H1 (cell line): ENCODE data around the gene FRS2. TPM values are rescaled to one million over a fixed set of nuclear protein-coding genes. Genes with fewer than 3 reads are reported as not detected.

Source experiments
- CTCF ChIA-PET: fragments of 300-600 bp; sonication (Branson Sonifier 250); formaldehyde crosslinking; loops from one replicate; lab custom pipeline; 2021; ENCODE audit not compliant: partially characterized antibody; lab: Charles Lee
- POLR2A ChIA-PET: fragments of 300-600 bp; sonication (Branson Sonifier 250); formaldehyde crosslinking; loops from one replicate; lab custom pipeline; 2021; ENCODE audit warnings: inconsistent platforms; ENCODE audit not compliant: partially characterized antibody; lab: Charles Lee
- DNase-seq, 2 experiments: peaks; one replicate each; pipeline versions ENCODE4 v3.0.0 to v3.0.0-alpha.2; 2010 to 2022; ENCODE audit warnings: low spot score in 2 of 2, low read depth in 1 of 2, mixed read lengths in 1 of 2
- FAIRE-seq: peaks from 2 replicates; lab custom pipeline; 2011; peaks lifted over from hg19 to GRCh38; lab: Jason Lieb, UNC
- H2AFZ ChIP-seq: 2 replicates; pipeline ENCODE4 v1.8.1; 2012; ENCODE audit warnings: low read length, inconsistent platforms
- H2AK5ac ChIP-seq: 2 replicates; pipeline ENCODE4 v1.6.1; 2013; ENCODE audit warnings: low read depth, low read length
- H2BK120ac ChIP-seq: replicated peaks from 2 replicates; pipeline ENCODE3; 2013; ENCODE audit warnings: low read depth, low read length, inconsistent platforms
- H2BK12ac ChIP-seq: 2 replicates; pipeline ENCODE4 v1.6.1; 2013; ENCODE audit warnings: low read depth, low read length
- H2BK15ac ChIP-seq: 2 replicates; pipeline ENCODE4 v1.6.1; 2013; ENCODE audit warnings: low read length
- H2BK20ac ChIP-seq: 2 replicates; pipeline ENCODE4 v1.6.1; 2013; ENCODE audit warnings: low read length
- H2BK5ac ChIP-seq: 2 replicates; pipeline ENCODE4 v1.6.1; 2013; ENCODE audit warnings: low read depth, low read length
- H3K14ac ChIP-seq: 2 replicates; pipeline ENCODE4 v1.6.1; 2013; ENCODE audit warnings: inconsistent platforms; ENCODE audit not compliant: insufficient read length
- H3K18ac ChIP-seq: 2 replicates; pipeline ENCODE4 v1.6.1; 2013; ENCODE audit warnings: low read length; ENCODE audit errors: extremely low read depth
- H3K23ac ChIP-seq: 2 replicates; pipeline ENCODE4 v1.6.1; 2013; ENCODE audit warnings: inconsistent platforms; ENCODE audit not compliant: insufficient read length
- H3K23me2 ChIP-seq: 2 replicates; pipeline ENCODE4 v1.6.1; 2013; ENCODE audit warnings: low read depth, low read length
- H3K27ac ChIP-seq: 2 replicates; pipeline ENCODE4 v1.6.1; 2011; ENCODE audit warnings: low read depth, low read length, inconsistent platforms
- H3K27me3 ChIP-seq, 4 experiments: replicated peaks in 1 of 4; 1 replicate in 1 of 4; 2 replicates in 3 of 4; pipeline versions ENCODE4 v1.6.1 to v1.8.1; 2011 to 2013; ENCODE audit warnings: low read length in 3 of 4, mild to moderate bottlenecking in 3 of 4, inconsistent platforms in 2 of 4, mixed read lengths in 2 of 4, moderate library complexity in 1 of 4; ENCODE audit not compliant: control insufficient read depth in 3 of 4, insufficient read depth in 3 of 4; ENCODE audit errors: extremely low read depth in 1 of 4
- H3K36me3 ChIP-seq, 4 experiments: 2 replicates each; pipeline versions ENCODE4 v1.6.1 to v1.8.1; 2011 to 2013; ENCODE audit warnings: mild to moderate bottlenecking in 4 of 4, low read length in 3 of 4, moderate library complexity in 2 of 4, control low read depth in 1 of 4, inconsistent platforms in 1 of 4; ENCODE audit not compliant: insufficient read depth in 4 of 4, control insufficient read depth in 2 of 4
- H3K4ac ChIP-seq: replicated peaks from 2 replicates; pipeline ENCODE3; 2013; ENCODE audit warnings: low read length, low read depth, mixed read lengths, inconsistent platforms; ENCODE audit not compliant: insufficient read length
- H3K4me1 ChIP-seq, 4 experiments: replicated peaks in 1 of 4; 1 replicate in 1 of 4; 2 replicates in 3 of 4; pipeline versions ENCODE4 v1.6.1 to v1.8.1; 2011 to 2013; ENCODE audit warnings: low read length in 3 of 4, inconsistent platforms in 2 of 4, mixed read lengths in 1 of 4; ENCODE audit not compliant: insufficient read depth in 4 of 4, control insufficient read depth in 3 of 4
- H3K4me2 ChIP-seq, 2 experiments: 2 replicates each; pipeline versions ENCODE4 v1.6.1 to v1.8.1; 2011 to 2013; ENCODE audit warnings: low read depth in 2 of 2, low read length in 2 of 2, control low read depth in 1 of 2, inconsistent platforms in 1 of 2, mild to moderate bottlenecking in 1 of 2; ENCODE audit not compliant: insufficient read depth in 1 of 2
- H3K4me3 ChIP-seq, 4 experiments: fragments of 200-600, 300-600 bp in 1 of 4; sonication (generic), shearing (Covaris generic), sonication (Bioruptor Twin) in 1 of 4; 2 replicates each; pipeline versions ENCODE4 v1.5.1 to v1.8.1; 2011 to 2016; ENCODE audit warnings: low read length in 4 of 4, low read depth in 3 of 4, control low read depth in 2 of 4, inconsistent platforms in 2 of 4, mild to moderate bottlenecking in 2 of 4, mixed read lengths in 1 of 4, moderate library complexity in 1 of 4; ENCODE audit not compliant: insufficient read depth in 2 of 4; ENCODE audit errors: extremely low read depth in 1 of 4
- H3K56ac ChIP-seq: replicated peaks from 2 replicates; pipeline ENCODE3; 2013; ENCODE audit warnings: low read depth, mild to moderate bottlenecking, mixed read lengths, low read length, inconsistent platforms; ENCODE audit not compliant: insufficient read length
- H3K79me1 ChIP-seq: 2 replicates; pipeline ENCODE4 v1.6.1; 2013; ENCODE audit warnings: low read depth, low read length, control low read depth
- H3K79me2 ChIP-seq, 2 experiments: 2 replicates each; pipeline versions ENCODE4 v1.6.1 to v1.8.1; 2012 to 2013; ENCODE audit warnings: low read length in 2 of 2, mild to moderate bottlenecking in 2 of 2, inconsistent platforms in 1 of 2; ENCODE audit not compliant: insufficient read depth in 2 of 2, control insufficient read depth in 1 of 2
- H3K9ac ChIP-seq, 4 experiments: replicated peaks in 1 of 4; 1 replicate in 1 of 4; 2 replicates in 3 of 4; pipeline versions ENCODE4 v1.6.1 to v1.8.1; 2011 to 2013; ENCODE audit warnings: low read depth in 3 of 4, low read length in 3 of 4, control low read depth in 2 of 4, mild to moderate bottlenecking in 2 of 4, moderate library complexity in 2 of 4, inconsistent platforms in 1 of 4; ENCODE audit errors: extremely low read depth in 1 of 4
- H3K9me3 ChIP-seq, 2 experiments: 2 replicates each; pipeline versions ENCODE4 v1.6.1 to v1.8.1; 2012 to 2013; ENCODE audit warnings: mild to moderate bottlenecking in 2 of 2, moderate library complexity in 2 of 2, control low read depth in 1 of 2, inconsistent platforms in 1 of 2, low read depth in 1 of 2, low read length in 1 of 2, mixed read lengths in 1 of 2; ENCODE audit not compliant: insufficient read depth in 2 of 2
- H4K20me1 ChIP-seq, 2 experiments: replicated peaks in 1 of 2; 2 replicates each; pipeline versions ENCODE3 to v1.8.1; 2011 to 2013; ENCODE audit warnings: inconsistent platforms in 2 of 2, low read length in 2 of 2, mild to moderate bottlenecking in 1 of 2; ENCODE audit not compliant: insufficient read depth in 2 of 2, control insufficient read depth in 1 of 2
- H4K5ac ChIP-seq: 2 replicates; pipeline ENCODE4 v1.6.1; 2013; ENCODE audit warnings: low read length, low read depth, mixed read lengths, inconsistent platforms; ENCODE audit not compliant: insufficient read length
- H4K8ac ChIP-seq: 2 replicates; pipeline ENCODE4 v1.8.0; 2013; ENCODE audit warnings: mild to moderate bottlenecking, moderate library complexity, low read length, inconsistent platforms; ENCODE audit not compliant: insufficient read depth; ENCODE audit errors: extremely low read depth
- H4K91ac ChIP-seq: replicated peaks from 2 replicates; pipeline ENCODE3; 2013; ENCODE audit warnings: low read length, mixed read lengths, inconsistent platforms; ENCODE audit not compliant: insufficient read length
- ATF3 ChIP-seq: IDR thresholded peaks from 2 replicates; pipeline ENCODE4 v1.6.1; 2011; ENCODE audit warnings: low read depth, mild to moderate bottlenecking, low read length; ENCODE audit not compliant: insufficient read depth
- BACH1 ChIP-seq: IDR thresholded peaks from 2 replicates; pipeline ENCODE4 v1.6.1; 2012; ENCODE audit warnings: low read length, improper control_type of control experiment
- E2F6 ChIP-seq: IDR thresholded peaks from 2 replicates; pipeline ENCODE4 v1.6.1; 2012; ENCODE audit warnings: inconsistent platforms
- EGR1 ChIP-seq: IDR thresholded peaks from 2 replicates; pipeline ENCODE4 v1.6.1; 2011; ENCODE audit warnings: low read depth, low read length, borderline replicate concordance
- POLR2A ChIP-seq, 2 experiments: IDR thresholded peaks; 1 replicate in 1 of 2; 2 replicates in 1 of 2; pipeline ENCODE4 v1.6.1; 2011; ENCODE audit warnings: low read depth in 2 of 2, low read length in 2 of 2, mild to moderate bottlenecking in 2 of 2; ENCODE audit errors: control extremely low read depth in 1 of 2
- RBBP5 ChIP-seq: IDR thresholded peaks from 2 replicates; pipeline ENCODE4 v1.7.1; 2012; ENCODE audit warnings: low read depth, mild to moderate bottlenecking, inconsistent platforms, low read length, moderate library complexity, borderline replicate concordance
- RFX5 ChIP-seq: IDR thresholded peaks from 2 replicates; pipeline ENCODE4 v1.6.1; 2011; ENCODE audit warnings: low read depth, low read length, improper control_type of control experiment, borderline replicate concordance
- RNF2 ChIP-seq: fragments of 200-900, 300-1000 bp; sonication (generic); IDR thresholded peaks from 2 replicates; pipeline ENCODE4 v1.7.1; 2016; ENCODE audit warnings: borderline replicate concordance, low read depth, mild to moderate bottlenecking, antibody characterized with exemption, low read length; ENCODE audit not compliant: poor library complexity, severe bottlenecking; ENCODE audit errors: missing control alignments
- SIN3A ChIP-seq, 2 experiments: IDR thresholded peaks in 1 of 2; conservative IDR thresholded peaks in 1 of 2; 2 replicates each; pipeline ENCODE4 v1.6.1; 2011 to 2012; ENCODE audit warnings: low read length in 2 of 2, improper control_type of control experiment in 1 of 2, low read depth in 1 of 2, mild to moderate bottlenecking in 1 of 2
- TBP ChIP-seq: IDR thresholded peaks from 2 replicates; pipeline ENCODE4 v1.6.1; 2011; ENCODE audit warnings: low read depth, low read length, improper control_type of control experiment
- YY1 ChIP-seq: IDR thresholded peaks from 2 replicates; pipeline ENCODE4 v1.6.1; 2011; ENCODE audit warnings: low read depth, mild to moderate bottlenecking, low read length
- ZNF274 ChIP-seq: IDR thresholded peaks from 2 replicates; pipeline ENCODE4 v1.7.0; 2012; ENCODE audit warnings: low read length, borderline replicate concordance; ENCODE audit errors: extremely low read depth
- WGBS, 2 experiments: shearing (Covaris generic) in 1 of 2; methylation state at CpG; one replicate each; pipeline versions ENCODE4 v1.1.6 to v1.1.7; 2013 to 2015; ENCODE audit warnings: low lambda C conversion rate in 2 of 2, mixed read lengths in 2 of 2, inconsistent platforms in 1 of 2, low coverage in 1 of 2, missing lambda C conversion rate in 1 of 2; ENCODE audit not compliant: insufficient replicate concordance in 2 of 2, insufficient coverage in 1 of 2, insufficient read length in 1 of 2; ENCODE audit errors: extremely low coverage in 1 of 2, missing lambda C conversion rate in 1 of 2; 5-methylcytosine and 5-hydroxymethylcytosine counted together
- polyA plus RNA-seq, 7 experiments: library from polyadenylated mRNA; depleted of rRNA in 3 of 7; stranded (reverse) in 5 of 7; unstranded in 2 of 7; fragments of >200 nt in 5 of 7; fragments of 200-250 nt in 2 of 7; gene quantifications; 1 replicate in 5 of 7; 2 replicates in 1 of 7; 4 replicates in 1 of 7; pipeline versions ENCODE4 v1.2.1 to v1.2.3, GENCODE V29; 2011 to 2013; ENCODE audit warnings: missing spikeins in 2 of 7, mixed read lengths in 2 of 7
- total RNA-seq: library from RNA; stranded (reverse); fragmentation: NEBNext Ultra II Directional; extraction: Animal tissue kit (Norgen Biotek cat#: 25700); gene quantifications from 2 replicates; pipeline ENCODE4 v1.2.1, GENCODE V29; 2021

The FRS2 gene
- total and polyA plus RNA-seq, 2 of the 8 experiments (the other 6 are each of a cell fraction or from before 2014, with no cell fraction given): 10.3 to 35.8 TPM

DNA sequence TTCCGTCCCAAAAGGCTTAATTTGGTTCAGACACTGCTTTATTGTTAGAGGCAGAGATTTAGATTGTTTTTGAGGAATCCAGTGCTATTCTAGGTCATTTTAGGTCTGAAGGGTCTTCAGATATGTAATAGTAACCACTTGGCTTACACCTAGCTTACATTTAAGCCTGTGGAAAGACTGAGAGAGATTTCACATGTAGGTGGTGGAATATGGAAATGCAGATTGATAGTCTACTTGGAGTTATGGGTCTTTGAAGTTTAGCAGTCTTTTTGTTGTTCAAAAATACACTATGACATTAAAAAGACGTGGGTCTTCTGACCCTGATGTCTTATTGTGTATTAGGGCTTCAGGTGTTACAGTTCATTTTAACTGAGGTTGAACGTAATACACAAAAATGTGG lies 63.7 kb downstream of the FRS2 start:
- H3K27ac ChIP-seq: no peak overlapping the region; the same call in 1 of the 2 replicates
- no peaks in the 10 kb centered on the region for H3K9me3 ChIP-seq
- H2BK120ac ChIP-seq: no peak overlapping the region
- no peak overlapping the region for H4K5ac ChIP-seq
- no peak overlapping the region for H3K23ac ChIP-seq
- H3K14ac ChIP-seq: no peak overlapping the region
- no peak for FAIRE-seq
- no peaks in the 10 kb centered on the region for H3K27me3 ChIP-seq
- H4K20me1 ChIP-seq: peaks cover 2% of the 10 kb centered on the region in 2 experiments
- peaks cover 0 to 46% of the 10 kb centered on the region in 2 experiments; a peak in 3 of 4 replicates for H3K79me2 ChIP-seq
- H4K8ac ChIP-seq: no peak overlapping the region
- no peak overlapping the region for H2AK5ac ChIP-seq
- no peak overlapping the region for H4K91ac ChIP-seq
- H3K4me2 ChIP-seq: no peak overlapping the region
- H3K18ac ChIP-seq: no peak overlapping the region
- no peak overlapping the region for H3K9ac ChIP-seq
- ChIA-PET POLR2A (interaction anchor here (1.0 kb wide), 1 partner anchor 14 kb away, joined by 5 read pairs; no protein-coding TSS in a partner anchor), CTCF (interaction anchor here (0.6 to 1.2 kb wide), 3 partner anchors 32 to 37 kb away, joined by 3 read pairs; no protein-coding TSS in a partner anchor)
- peaks cover 0 to 3% (median 0%) of the 10 kb centered on the region in 4 experiments; a peak in 1 of 8 replicates for H3K36me3 ChIP-seq
- 0 out of 2 replicates have a peak, but pooled peaks cover 2% of the 10 kb centered on the region for H3K79me1 ChIP-seq
- no peak overlapping the region for H2BK15ac ChIP-seq
- H3K4me1 ChIP-seq: peaks cover 0 to 9% (median 1%) of the 10 kb centered on the region in 4 experiments; a peak in 3 of 7 replicates
- TF ChIP-seq RFX5 (no peak), E2F6 (no peak), POLR2A (IDR thresholded peaks at IDR 0.05; ENCODE audit: control extremely low read depth in 1 of 2, low read depth in 2 of 2, low read length in 2 of 2) (no peak), SIN3A (conservative IDR thresholded peaks at IDR 0.05 in 1 of 2, IDR thresholded peaks at IDR 0.05 in 1 of 2; ENCODE audit: low read depth in 1 of 2, low read length in 2 of 2) (no peak), RNF2 (no peak), YY1 (no peak), BACH1 (no peak), ATF3 (no peak), RBBP5 (no peak), EGR1 (no peak), TBP (no peak), ZNF274 (no peak)
- no peak for DNase-seq
- H2BK12ac ChIP-seq: no peak overlapping the region
- H3K23me2 ChIP-seq: no peaks in the 10 kb centered on the region
- no peak overlapping the region for H2BK20ac ChIP-seq
- no peak overlapping the region for H2BK5ac ChIP-seq
- no peak overlapping the region for H3K4me3 ChIP-seq
- WGBS, 2 experiments: 90% methylated on average over 3 of the region's 3 CpGs; no CpG with 5 or more reads in 1 of the 2 experiments
- no peak overlapping the region for H3K56ac ChIP-seq
- H3K4ac ChIP-seq: no peak overlapping the region
- no peak overlapping the region for H2AFZ ChIP-seq
